ENCODE results near the gene NDE1.
"Not testable (repeated sequence)": the region's sequence is repeated elsewhere in the genome, so short reads cannot be mapped to it uniquely, and the experiment has no call there.

DNA sequence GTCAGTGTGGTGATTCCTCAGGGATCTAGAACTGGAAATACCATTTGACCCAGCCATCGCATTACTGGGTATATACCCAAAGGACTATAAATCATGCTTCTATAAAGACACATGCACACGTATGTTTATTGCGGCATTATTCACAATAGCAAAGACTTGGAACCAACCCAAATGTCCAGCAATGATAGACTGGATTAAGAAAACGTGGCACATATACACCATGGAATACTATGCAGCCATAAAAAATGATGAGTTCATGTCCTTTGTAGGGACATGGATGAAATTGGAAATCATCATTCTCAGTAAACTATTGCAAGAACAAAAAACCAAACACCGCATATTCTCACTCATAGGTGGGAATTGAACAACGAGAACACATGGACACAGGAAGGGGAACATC, 5.5 kb downstream of the NDE1 start:
- TF ChIP-seq, protein P1, sequence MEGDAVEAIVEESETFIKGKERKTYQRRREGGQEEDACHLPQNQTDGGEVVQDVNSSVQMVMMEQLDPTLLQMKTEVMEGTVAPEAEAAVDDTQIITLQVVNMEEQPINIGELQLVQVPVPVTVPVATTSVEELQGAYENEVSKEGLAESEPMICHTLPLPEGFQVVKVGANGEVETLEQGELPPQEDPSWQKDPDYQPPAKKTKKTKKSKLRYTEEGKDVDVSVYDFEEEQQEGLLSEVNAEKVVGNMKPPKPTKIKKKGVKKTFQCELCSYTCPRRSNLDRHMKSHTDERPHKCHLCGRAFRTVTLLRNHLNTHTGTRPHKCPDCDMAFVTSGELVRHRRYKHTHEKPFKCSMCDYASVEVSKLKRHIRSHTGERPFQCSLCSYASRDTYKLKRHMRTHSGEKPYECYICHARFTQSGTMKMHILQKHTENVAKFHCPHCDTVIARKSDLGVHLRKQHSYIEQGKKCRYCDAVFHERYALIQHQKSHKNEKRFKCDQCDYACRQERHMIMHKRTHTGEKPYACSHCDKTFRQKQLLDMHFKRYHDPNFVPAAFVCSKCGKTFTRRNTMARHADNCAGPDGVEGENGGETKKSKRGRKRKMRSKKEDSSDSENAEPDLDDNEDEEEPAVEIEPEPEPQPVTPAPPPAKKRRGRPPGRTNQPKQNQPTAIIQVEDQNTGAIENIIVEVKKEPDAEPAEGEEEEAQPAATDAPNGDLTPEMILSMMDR (IDR thresholded peaks at IDR 0.05): not testable (repeated sequence)
- TF ChIP-seq POLR2A (IDR thresholded peaks at IDR 0.05): not testable (repeated sequence)
